HG03135 (cell line): ENCODE data around the gene STXBP5L.
"Not testable (repeated sequence)": the region's sequence is repeated elsewhere in the genome, so short reads cannot be mapped to it uniquely, and the experiment has no call there.

ENCODE experiments used
- ATAC-seq: cut with Tn5 transposase; IDR thresholded peaks from one replicate; pipeline ENCODE4 v1.9.1; 2021; ENCODE audit warnings: mild to moderate bottlenecking, moderate library complexity; ENCODE audit not compliant: unreplicated experiment

Gene STXBP5L

DNA sequence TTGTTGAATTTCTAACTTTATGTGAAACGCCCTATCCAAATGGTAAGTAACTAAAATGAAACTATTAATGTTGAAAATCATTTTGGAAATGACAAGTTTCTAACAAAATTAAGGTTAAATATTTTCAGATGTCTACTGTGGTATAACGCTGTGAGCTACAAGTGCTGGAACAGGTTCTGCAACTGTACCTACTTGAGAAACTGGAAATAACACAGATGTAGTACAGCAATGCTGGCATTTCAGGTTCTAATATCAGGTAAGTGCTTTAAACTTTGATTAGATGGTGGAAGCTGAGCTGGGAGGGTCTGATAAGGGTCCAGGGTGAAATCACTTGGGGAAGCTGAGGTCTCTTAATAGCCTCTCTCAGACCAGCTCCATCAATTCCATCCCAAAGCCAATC, 315.1 kb downstream of the STXBP5L start:
- ATAC-seq = no peak

DNA sequence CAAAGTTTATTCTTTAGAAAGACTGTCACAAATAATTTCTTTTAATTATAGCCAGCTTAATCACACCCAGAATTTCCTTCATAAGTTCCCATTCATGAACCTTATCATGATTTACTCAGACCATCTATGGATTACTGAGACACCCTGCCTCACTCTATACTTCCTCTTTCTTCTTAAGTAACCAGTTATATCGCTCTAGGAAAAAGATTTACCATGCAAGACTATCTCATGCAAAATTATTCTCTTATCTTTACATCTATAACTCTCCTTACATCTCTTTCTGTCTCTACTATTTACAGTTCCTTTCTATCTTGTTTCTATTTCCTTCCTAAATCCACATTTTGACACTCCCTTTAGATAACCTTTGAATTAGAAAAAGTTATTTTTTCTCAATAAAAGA, 321.0 kb downstream of the STXBP5L start:
- no peak for ATAC-seq

DNA sequence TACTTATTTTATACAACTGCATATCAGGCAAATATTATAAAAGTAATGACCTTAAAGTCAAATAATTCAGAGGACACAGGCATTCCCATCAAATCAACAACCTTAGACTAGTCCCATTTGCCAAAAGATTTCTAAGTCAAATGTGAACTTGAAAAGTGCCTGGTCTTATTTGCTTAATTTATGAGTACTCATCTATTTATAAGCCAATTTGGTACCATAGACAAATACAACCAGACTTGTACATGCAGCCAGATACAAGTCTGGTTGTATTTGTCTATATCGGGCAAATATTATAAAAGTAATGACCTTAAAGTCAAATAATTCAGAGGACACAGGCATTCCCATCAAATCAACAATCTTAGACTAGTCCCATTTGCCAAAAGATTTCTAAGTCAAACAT, 322.2 kb downstream of the STXBP5L start:
- ATAC-seq = not testable (repeated sequence)

DNA sequence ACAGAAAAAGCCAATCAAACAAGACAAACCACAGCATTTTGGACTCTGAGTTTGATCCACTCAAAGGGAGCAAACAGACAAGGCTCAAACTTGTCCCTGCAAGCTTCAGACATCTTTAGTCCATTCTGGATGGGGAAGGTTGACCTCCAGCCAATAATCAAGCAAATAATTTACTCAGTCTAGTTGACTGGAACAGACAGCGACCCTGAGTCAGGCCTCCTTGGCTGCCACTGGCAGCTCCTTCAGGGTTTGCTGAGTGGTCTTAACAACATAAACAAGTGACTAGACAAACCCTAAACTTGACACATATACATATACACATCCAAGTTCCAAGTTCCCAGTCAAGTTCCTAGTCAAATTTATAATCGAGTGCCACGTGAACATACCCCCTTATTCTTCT, 323.9 kb downstream of the STXBP5L start:
- ATAC-seq = no peak

DNA sequence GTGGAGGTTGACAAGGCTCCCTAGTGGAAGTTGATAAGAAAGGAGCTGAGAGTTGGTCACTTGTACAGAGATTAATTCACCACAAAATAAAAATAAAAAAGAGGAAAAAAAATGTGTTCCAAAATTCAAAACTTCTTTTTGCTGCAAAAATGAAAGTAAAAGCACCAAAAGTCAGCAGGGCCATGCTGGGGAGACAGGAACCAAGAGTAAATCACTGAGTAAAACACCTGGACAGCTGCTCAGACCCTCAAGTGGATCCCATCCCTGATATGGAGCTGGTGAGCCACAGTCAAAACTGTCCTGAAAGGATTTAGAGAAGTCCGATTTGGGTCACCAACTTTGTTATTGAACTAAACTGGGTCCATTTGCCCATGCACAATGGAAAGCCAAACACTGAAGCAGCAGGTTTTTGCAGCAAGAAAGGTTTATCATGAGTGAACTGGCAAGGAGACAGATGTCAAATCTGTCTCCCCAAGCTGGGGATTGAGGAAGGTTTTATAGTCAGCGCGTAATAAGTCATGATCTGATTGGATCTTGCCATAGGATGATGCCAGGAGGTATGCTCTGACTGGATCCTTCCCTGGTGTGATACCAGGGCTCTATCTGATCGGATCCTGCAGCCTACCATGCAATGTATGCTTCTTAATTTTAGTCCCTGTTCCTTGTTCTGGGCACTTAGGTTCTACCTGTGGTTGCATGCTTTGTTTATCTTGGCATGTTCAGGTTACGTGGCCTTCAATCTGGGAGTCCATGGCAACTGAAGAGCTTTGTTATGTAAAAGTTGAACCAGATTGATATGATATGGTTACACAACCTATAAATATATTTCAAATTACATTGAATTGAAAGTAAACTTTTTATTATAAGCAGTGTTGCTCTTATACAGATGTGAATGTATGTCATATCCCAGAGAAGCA, 324.6 kb downstream of the STXBP5L start:
- no peak for ATAC-seq

DNA sequence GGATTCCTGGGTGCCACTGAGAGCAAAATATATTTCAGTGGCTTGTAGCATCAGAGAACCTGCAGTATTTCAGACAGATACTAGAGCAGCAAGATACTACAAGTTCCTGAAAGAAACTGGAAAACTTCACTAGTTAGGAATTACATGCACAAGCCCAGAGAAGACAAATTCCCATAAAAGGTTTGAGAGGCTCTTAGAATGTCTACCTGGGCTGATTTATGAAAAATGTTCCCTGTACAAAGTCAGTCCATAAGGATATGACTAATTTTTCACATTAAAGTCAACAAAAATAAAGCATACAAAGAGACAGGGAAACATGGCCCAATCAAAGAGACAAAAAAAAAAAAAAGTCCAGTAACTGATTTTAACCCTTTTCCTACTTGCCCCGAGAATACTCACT, 335.2 kb downstream of the STXBP5L start:
- ATAC-seq = no peak

DNA sequence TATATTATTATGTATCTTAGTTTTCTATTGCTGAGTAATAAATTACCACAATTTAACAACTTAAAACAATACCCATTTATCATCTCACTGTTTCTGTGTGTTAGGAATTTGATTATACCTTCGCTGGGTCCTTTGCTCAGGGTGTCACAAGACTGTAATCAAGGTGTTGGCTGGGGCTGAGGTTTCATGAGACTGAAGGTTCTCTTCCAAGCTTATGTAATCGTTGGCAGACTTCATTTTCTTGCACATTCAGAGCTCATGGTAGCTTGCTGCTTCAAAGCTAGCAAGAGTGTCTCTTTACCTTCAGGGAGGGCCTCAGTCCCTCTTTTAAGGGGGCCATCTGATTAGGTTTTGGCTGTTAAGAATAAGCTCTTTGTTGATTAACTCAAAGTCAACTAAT, 344.7 kb downstream of the STXBP5L start:
- no peak for ATAC-seq

DNA sequence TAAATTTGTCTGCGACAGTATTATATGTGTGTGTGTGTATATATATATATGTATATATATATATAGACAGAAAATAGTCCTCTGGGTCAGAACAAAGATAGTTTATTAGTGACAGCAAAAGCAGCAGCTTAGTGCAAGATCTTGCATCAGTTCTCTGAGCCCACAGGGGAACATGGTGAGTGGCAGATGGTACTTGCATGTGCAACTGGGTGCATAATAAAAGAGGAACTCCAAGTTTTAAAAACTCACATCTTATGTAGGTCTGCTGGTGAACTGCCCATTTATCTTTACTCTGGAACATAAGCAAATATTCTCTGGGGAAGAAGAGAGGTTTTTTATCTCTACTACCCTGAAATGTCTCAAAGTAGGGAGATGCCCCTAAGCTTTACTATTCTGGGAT, 361.4 kb downstream of the STXBP5L start:
- ATAC-seq = no peak

DNA sequence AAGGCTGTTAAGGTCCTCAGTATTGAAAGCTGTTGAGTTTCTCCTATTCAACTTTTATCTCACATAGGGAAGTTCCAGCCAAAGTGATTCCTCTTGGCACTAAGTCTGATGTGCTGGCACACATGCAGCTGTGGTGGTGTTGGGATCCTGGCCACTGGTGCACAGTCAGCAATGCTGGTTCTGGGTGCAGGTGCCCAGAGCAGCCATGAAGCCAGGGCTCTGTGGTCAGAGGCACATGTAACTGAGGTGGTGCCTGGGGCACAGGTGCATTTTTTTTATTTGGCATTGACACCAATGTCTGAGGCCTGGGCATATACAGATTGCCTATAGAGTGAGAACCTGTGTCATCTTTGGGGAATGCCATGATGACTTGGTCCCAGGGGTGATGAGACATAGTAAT, 366.4 kb downstream of the STXBP5L start:
- no peak for ATAC-seq

DNA sequence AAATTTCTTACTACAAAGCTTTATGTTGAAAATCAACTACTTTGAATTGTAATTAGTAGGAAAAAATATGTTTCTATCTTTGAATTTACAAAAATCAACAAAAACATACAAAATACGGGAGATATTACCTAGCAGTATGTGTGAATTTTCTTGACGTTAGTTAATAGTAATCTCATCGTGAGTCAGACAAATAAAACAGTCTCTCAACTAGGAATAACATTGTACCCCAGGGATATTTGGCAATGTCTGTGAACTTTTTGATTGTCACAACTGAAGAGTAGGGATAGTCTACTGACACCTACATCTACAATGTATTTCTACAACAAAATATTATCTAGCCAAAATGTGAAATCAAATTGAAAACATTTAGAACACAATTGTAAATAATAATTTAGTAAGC, 387.4 kb downstream of the STXBP5L start:
- no peak for ATAC-seq

DNA sequence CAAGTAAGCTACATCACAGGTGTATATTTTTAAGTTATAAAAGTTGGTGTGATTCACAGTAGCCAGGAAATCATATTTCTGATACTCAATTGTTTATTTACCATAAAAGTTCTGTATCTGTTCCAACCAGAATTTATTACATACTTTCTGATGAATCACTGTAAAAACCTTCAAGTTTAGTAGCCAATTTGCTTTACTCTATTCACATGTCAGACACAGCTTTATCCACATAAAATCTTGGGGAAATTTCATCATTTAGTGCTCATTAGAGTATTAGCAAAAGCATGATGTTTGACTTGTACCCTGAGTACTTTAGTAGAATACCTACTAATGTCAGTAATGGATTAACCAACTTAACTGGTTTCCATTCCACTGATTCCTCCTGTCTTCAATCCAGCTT, 388.0 kb downstream of the STXBP5L start:
- no peak for ATAC-seq

DNA sequence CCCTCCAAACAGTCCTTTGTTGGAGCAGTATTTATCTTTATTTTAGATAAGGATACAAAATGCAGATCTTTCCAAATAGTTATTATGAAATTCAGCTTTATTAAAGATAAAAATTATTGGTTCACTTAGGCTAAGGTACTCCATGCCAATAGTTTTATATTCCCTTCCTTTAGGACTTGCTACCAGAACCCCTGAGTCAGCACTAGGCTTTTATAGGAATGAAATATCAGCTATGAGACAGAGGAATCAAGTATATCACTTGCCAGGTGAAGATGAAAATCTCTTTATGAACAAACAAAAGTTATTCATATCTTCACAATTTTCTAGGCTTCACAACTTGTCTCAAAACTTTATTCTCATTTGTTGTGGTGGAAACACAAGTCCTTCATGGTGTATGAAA, 416.3 kb downstream of the STXBP5L start:
- no peak for ATAC-seq

DNA sequence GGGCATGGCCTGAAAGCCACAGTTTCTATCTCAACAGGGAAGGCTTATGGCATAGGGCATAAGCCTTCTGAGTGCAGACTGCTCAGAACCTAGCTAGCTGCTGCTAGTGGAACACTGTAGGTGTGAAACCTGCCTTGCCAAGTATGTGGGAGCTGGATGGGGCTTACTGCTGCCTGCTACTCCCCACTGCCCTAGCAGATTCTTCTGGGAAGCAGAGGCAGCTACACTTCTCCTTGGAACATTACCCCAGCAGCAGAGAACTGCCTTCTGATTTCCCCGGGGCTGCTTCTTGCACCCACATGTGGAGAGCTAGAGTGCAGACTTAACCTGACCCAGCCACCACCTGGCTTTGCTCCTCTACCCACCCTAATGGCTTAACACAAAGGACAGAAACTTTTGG, 422.1 kb downstream of the STXBP5L start:
- no peak for ATAC-seq

DNA sequence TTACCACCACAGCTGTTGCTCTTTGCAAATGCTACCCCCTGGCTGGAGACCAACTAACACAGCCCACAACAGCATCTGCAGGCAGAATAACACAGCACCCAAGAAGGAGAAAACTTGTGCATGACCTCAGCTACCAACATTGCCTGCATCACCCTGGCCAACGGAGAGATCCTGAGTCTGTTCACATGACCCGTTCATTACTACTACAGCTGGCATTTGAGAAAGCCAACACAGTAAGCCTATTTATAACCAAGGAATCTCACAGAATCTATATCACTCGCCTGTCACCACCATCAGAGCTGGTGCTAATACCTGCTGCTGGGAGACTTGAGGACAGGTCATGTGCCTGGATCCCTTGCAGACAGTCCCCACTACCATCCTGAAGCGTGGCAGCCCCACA, 422.6 kb downstream of the STXBP5L start:
- ATAC-seq = no peak

DNA sequence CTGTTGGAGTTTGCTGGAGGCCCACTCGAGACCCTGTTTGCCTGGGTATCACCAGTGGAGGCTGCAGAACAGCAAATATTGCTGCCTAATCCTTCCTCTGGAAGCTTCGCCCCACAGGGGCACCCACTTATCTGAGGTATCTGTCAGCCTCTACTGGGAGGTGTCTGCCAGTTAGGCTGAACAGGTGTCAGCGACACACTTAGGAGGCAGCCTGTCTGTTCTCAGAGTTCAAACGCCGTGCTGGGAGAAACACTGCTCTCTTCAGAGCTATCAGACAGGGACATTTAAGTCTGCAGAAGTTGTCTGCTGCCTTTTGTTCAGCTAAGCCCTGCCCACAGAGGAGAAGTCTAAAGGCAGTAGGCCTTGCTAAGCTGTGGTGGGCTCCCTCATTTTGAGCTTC, 448.0 kb downstream of the STXBP5L start:
- ATAC-seq = not testable (repeated sequence)

DNA sequence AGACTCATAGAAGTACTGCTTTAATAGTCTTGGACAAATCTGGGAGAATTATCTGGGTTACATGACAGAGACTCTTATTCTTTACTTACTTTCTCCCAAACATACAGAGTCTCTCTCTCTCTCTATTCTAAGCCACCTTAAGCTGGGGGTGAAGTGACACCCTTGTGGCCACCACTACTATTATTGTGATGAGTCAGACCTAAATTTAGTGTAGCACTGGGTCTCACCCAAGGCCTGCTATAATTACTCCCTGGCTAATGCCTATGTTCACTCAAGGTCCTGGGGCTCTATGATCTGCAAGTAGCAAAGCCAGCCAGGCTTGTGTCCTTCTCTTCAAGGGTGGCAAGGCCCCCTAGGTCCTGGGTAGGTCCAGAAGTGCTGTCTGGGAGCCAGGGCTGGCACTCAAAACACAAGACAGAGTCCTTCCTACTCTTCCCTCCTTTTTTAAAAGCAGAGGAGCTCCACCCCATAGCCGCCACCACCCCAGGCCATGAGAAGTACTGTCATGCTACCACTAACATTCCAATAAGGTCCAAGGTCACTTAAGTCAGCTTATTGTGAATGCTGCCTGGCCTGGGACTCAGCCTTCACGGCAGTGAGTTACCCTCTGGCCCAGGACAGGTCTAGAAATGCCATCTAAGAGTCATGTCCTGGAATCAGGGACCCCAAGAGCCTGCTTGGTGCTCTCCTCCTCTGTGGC, 454.2 kb downstream of the STXBP5L start:
- no peak for ATAC-seq

DNA sequence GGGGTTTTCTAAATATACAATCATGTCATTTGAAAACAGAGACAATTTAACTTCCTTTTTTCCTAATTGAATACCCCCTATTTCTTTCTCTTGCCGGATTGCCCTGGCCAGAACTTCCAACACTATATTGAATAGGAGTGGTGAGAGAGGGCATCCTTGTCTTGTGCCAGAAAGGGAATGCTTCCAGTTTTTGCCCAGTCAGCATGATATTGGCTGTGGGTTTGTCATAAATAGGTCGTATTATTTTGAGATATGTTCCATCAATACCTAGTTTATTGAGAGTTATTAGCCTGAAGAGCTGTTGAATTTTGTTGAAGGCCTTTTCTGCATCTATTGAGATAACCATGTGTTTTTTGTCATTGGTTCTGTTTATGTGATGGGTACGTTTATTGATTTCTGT, 480.3 kb downstream of the STXBP5L start:
- not testable (repeated sequence) for ATAC-seq

DNA sequence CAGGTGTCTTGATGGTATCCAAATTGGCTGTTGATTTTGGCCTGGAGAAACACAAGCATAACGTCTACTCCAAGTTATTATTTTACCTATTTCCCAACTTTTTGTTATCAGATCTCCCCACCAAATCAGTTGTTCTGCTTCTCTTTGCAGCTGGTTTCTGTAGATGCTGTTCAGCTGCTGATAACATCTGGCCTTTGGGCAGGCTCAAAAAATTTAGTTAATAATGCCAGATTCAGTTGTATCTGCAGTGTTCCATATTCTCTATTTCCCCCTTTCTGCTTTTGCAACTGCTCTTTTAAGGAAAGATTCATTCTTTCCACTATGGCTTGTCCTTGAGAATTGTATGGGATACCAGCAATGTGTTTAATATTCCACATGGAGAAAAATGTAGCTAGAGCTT, 488.0 kb downstream of the STXBP5L start:
- not testable (repeated sequence) for ATAC-seq

DNA sequence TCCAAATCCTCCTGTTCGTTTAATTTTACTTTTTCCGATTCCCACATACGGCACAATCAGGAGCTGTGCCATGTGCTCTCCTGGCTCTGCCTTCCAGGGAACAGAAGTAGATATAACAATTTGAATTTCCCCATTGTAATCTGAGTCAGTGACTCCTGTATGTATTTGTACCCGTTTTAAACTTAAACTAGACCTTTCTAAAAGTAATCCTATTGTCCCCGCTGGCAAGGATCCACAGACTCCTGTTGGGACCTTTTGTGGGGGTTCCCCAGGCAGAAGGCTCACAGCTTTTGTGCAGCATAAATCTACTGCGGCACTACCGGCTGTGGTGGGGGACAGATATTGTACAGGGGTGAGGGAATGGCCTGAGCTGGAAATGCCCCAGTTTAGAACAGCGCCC, 490.0 kb downstream of the STXBP5L start:
- not testable (repeated sequence) for ATAC-seq

DNA sequence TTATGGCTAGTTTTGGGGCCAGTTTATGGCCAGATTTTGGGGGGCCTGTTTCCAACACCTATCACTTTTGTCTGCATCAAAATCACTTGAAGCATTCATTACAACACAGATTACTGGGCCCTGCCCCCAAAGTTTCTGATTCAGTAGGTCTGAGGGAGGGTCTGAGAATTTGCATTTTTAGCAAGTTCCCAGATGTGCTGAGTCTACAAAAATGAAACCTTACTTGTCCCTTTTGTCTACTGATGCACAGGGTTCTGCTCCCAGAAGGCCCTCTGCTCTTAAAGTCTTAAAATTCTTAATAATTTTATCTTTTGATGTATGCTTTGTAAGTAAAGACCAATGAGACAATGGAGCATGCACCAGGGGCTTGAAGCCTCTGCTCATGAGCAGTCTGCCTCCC, 491.8 kb downstream of the STXBP5L start:
- no peak for ATAC-seq

DNA sequence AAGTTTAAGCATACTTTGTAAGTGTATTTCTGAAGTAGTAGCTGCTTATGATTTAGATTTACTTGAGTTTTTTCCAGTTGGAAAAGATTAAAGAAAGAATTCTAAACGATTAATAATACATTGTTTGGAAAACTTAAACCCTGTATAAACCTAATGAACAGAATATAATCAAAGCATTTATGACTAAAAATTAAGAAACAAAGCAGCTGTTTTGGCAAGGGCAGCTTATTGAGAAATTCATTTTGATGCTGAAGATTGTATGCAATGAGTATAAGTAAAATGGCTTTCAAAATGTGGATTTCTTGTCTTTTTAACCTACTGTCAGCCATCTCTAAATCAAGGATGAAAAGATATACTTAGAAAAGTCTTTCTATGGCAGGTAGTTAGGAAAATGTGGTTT, 497.6 kb downstream of the STXBP5L start:
- ATAC-seq = no peak

DNA sequence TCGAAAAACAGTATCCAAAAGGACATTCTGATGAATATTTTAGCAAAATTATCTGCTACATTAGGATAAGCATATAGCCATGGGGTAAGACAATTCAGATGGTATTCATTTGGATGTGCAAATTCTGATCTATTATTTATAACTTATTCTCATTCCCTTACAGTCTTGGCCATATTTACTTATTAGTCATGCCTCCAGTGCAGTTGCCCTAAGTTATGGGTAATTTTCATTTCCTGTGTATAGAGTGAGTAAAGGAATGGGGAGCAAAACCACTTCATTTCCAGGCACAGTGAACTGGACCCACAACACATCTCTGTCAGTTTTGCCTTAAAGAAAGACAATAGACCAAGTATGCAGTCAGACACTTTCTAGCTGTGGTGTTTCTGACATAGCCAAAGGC, 503.5 kb downstream of the STXBP5L start:
- ATAC-seq = no peak
